ENCODE data around the gene PEX16.

Gene PEX16

DNA sequence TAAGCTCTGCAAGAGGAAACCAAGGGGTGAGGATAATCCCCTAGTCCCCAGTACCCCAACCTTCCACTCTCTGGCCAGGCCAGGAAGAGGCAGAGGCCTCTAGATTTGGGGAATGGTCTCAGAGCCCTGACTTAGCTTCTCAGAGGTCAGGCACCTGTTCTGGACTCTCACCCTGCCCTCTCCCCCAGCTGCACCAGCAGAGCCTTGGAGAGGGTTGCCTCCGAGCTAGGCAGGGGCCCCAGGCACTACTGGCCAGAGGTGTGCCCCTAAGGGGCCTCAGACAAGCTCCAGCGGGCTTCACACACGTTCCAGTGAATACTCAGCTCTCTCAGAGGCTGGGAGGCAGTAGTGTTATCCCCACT is 18.6 kb downstream of the PEX16 start:
- no peak for TF ChIP-seq TCF12 (IDR thresholded peaks at IDR 0.05; ENCODE audit: low read depth)
- no peak for TF ChIP-seq EGR1 (IDR thresholded peaks at IDR 0.05)
- TF ChIP-seq, protein P1, sequence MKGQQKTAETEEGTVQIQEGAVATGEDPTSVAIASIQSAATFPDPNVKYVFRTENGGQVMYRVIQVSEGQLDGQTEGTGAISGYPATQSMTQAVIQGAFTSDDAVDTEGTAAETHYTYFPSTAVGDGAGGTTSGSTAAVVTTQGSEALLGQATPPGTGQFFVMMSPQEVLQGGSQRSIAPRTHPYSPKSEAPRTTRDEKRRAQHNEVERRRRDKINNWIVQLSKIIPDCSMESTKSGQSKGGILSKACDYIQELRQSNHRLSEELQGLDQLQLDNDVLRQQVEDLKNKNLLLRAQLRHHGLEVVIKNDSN (IDR thresholded peaks at IDR 0.05), result no peak
- no peak for TF ChIP-seq CEBPB (IDR thresholded peaks at IDR 0.05)
- TF ChIP-seq TAF1 (IDR thresholded peaks at IDR 0.05; ENCODE audit: low read depth), result no peak
- TF ChIP-seq FOXM1 (IDR thresholded peaks at IDR 0.05; ENCODE audit: borderline replicate concordance, low read depth), result no peak
- no peak for TF ChIP-seq EP300 (IDR thresholded peaks at IDR 0.05; ENCODE audit: borderline replicate concordance)
- TF ChIP-seq NFIC (IDR thresholded peaks at IDR 0.05), result no peak
- no peak for TF ChIP-seq RAD21 (IDR thresholded peaks at IDR 0.05; ENCODE audit: low read depth)
- TF ChIP-seq YY1 (IDR thresholded peaks at IDR 0.05; ENCODE audit: low read depth), result no peak
- TF ChIP-seq ZBTB7A (IDR thresholded peaks at IDR 0.05; ENCODE audit: low read depth), result no peak

DNA sequence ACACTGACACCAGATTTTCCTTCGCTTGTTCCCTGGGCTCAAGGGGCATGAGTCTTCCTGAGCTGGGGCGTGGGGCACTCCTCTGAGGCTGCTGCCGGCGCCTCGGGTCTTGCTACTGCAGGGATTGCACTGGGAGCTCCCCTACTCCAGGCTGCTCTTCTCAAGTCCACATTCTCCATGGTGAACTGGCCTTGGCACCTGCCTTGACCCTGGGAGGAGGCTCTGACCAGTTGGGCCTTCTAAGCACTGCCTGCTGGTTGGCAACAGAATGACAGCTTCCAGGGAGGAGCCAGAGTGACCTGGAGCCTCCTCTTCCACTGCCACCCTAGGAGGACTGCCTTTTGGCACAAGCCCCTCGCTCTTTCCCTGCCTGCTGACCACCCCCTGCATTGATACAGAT is 20.1 kb downstream of the PEX16 start:
- TF ChIP-seq CREB1 (IDR thresholded peaks at IDR 0.05; ENCODE audit: low read depth) (no peak), TAF1 (IDR thresholded peaks at IDR 0.05; ENCODE audit: low read depth) (no peak), CEBPB (IDR thresholded peaks at IDR 0.05) (no peak), NFIC (IDR thresholded peaks at IDR 0.05) (no peak), TEAD4 (IDR thresholded peaks at IDR 0.05) (no peak), YY1 (IDR thresholded peaks at IDR 0.05; ENCODE audit: low read depth) (no peak), RAD21 (IDR thresholded peaks at IDR 0.05; ENCODE audit: low read depth) (no peak), FOXM1 (IDR thresholded peaks at IDR 0.05; ENCODE audit: borderline replicate concordance, low read depth) (no peak), ZBTB7A (IDR thresholded peaks at IDR 0.05; ENCODE audit: low read depth) (no peak), EP300 (IDR thresholded peaks at IDR 0.05; ENCODE audit: borderline replicate concordance) (no peak), EGR1 (IDR thresholded peaks at IDR 0.05) (no peak), TCF12 (IDR thresholded peaks at IDR 0.05; ENCODE audit: low read depth) (no peak)
- TF ChIP-seq, protein P2, sequence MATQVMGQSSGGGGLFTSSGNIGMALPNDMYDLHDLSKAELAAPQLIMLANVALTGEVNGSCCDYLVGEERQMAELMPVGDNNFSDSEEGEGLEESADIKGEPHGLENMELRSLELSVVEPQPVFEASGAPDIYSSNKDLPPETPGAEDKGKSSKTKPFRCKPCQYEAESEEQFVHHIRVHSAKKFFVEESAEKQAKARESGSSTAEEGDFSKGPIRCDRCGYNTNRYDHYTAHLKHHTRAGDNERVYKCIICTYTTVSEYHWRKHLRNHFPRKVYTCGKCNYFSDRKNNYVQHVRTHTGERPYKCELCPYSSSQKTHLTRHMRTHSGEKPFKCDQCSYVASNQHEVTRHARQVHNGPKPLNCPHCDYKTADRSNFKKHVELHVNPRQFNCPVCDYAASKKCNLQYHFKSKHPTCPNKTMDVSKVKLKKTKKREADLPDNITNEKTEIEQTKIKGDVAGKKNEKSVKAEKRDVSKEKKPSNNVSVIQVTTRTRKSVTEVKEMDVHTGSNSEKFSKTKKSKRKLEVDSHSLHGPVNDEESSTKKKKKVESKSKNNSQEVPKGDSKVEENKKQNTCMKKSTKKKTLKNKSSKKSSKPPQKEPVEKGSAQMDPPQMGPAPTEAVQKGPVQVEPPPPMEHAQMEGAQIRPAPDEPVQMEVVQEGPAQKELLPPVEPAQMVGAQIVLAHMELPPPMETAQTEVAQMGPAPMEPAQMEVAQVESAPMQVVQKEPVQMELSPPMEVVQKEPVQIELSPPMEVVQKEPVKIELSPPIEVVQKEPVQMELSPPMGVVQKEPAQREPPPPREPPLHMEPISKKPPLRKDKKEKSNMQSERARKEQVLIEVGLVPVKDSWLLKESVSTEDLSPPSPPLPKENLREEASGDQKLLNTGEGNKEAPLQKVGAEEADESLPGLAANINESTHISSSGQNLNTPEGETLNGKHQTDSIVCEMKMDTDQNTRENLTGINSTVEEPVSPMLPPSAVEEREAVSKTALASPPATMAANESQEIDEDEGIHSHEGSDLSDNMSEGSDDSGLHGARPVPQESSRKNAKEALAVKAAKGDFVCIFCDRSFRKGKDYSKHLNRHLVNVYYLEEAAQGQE (IDR thresholded peaks at IDR 0.05; ENCODE audit: low read depth), result no peak
- TF ChIP-seq, protein P1 (IDR thresholded peaks at IDR 0.05), result no peak
- TF ChIP-seq, protein P3, sequence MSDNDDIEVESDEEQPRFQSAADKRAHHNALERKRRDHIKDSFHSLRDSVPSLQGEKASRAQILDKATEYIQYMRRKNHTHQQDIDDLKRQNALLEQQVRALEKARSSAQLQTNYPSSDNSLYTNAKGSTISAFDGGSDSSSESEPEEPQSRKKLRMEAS (IDR thresholded peaks at IDR 0.05), result no peak

DNA sequence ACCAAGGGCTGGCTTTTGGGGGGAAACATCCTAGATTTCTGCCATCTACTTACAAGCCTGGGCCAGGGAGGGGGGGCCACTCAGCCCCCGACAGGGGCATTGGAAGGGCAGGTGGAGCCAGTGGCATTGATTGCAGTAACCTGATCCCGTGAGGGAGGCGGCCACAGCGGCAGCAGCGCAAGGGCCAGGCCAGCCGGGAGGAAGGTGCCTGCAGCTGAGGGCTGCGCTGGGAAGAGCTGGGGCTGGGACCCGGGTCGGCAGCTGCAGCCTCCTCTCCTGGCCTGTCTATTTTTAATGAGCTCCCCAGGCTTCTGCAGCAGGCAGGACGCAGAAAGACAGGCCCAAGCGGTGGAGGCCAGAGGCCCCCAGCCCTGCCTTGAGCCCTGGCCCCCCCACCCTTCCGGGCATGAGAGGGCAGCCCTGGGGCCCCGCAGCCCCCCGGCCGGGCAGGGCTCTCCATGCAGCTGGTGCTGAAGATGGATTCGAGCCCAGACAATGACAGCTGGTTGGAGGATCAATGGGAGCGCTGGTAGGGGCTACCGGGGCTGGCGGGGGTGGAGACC is 21.2 kb downstream of the PEX16 start:
- TF ChIP-seq, protein P2 (IDR thresholded peaks at IDR 0.05; ENCODE audit: low read depth), result peak; percentile 64
- TF ChIP-seq, protein P3 (IDR thresholded peaks at IDR 0.05), result no peak
- TF ChIP-seq ZBTB7A (IDR thresholded peaks at IDR 0.05; ENCODE audit: low read depth), result 0 out of 2 replicates have a peak, but pooled peaks have one; percentile 37
- TF ChIP-seq FOXM1 (IDR thresholded peaks at IDR 0.05; ENCODE audit: borderline replicate concordance, low read depth), result no peak

DNA sequence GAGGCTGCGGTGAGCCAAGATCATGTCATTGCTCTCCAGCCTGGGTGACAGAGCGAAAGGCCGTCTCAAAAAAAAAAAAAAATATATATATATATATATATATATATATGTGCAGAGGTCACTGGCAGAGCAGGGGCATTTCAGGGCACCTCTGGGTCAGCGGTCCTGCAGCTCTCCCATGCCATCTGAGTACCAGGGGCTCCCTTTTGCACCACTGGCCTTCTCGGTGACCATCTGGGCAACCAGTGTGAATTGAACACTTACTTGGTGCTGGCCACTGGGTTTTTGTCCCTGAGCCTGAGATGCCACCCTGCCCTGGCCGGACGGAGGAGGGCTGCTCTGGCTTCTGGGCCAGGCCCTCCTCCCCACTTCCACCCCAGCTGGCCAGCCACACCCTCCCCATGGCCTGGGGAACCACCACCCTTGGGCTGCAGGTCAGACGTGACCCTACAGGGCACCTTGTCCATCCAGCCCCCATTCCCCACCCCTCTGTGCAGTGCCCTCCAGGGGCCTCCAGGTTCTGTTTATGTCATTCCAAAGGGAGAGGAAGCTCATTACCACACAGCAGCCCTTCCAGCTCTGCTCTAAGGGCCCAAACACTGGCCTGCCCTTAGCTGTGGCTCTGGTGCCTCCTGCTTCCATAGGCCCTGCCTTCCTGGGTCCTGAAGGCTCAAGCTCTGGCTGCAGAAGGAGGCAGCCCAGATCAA is 22.0 kb downstream of the PEX16 start:
- no peak for TF ChIP-seq TCF12 (IDR thresholded peaks at IDR 0.05; ENCODE audit: low read depth)
- TF ChIP-seq CEBPB (IDR thresholded peaks at IDR 0.05), result no peak
- TF ChIP-seq TEAD4 (IDR thresholded peaks at IDR 0.05), result no peak

DNA sequence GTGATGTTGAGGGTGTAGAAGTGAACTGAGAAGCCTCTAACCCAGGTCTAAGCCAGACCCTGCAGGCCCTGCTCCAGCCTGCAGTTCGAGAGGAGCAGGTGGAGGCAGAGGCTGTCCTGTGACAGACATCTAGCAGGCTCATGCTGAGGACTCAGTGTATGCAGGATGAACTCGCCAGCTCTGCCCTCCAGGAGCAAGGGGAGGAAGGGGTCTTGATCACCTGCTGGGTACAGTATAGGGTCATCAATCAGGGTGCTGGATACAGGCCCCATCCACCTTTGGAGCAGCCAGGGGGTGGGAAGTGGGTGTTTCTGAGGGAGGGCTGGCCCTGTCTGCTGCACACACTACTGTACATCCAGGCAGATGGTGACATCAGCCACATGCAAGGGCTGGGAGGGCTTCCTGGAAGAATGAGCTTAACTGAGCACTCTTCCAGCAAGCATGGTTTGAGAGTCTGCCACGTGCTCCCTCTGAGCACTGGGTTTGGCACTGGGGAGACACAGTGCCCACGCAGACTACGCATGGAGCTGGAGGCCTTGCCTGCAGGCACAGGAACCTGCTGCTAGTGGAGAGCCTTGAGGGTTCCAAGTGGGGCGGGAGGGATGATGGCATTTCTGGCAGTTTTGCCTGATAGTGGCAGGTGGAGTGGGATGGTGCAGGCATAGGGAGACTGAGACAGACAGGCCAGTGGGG is 23.0 kb downstream of the PEX16 start:
- TF ChIP-seq TEAD4 (IDR thresholded peaks at IDR 0.05) (no peak), FOXM1 (IDR thresholded peaks at IDR 0.05; ENCODE audit: borderline replicate concordance, low read depth) (no peak), EGR1 (IDR thresholded peaks at IDR 0.05) (no peak), EP300 (IDR thresholded peaks at IDR 0.05; ENCODE audit: borderline replicate concordance) (no peak), CEBPB (IDR thresholded peaks at IDR 0.05) (no peak), NFIC (IDR thresholded peaks at IDR 0.05) (no peak), TCF12 (IDR thresholded peaks at IDR 0.05; ENCODE audit: low read depth) (no peak)
- TF ChIP-seq, protein P1 (IDR thresholded peaks at IDR 0.05), result no peak
- TF ChIP-seq, protein P3 (IDR thresholded peaks at IDR 0.05), result no peak
- TF ChIP-seq, protein P2 (IDR thresholded peaks at IDR 0.05; ENCODE audit: low read depth), result no peak
